ENCODE data around the gene POLN. TPM values are rescaled to one million over a fixed set of nuclear protein-coding genes. Genes with fewer than 3 reads are reported as not detected.

POLN gene
- polyA plus RNA-seq, 3 donors, result 0.08 to 0.33 (median 0.28) TPM

- peaks cover 0 to 4% (median 0%) of the 10 kb centered on the region in 7 donors for H3K9me3 Mint-ChIP-seq
- intact Hi-C loops (cut with micrococcal nuclease), result no loop called here
- DNase-seq, result no peak
Measured at GRCh38 chr4:2062808-2063524, 179.0 kb downstream of the POLN start.

GRCh38 chr4:2062168-2062807 lies 179.6 kb downstream of the POLN start:
- intact Hi-C loops (cut with micrococcal nuclease), result no loop called here
- no peaks in the 10 kb centered on the region for H3K79me2 ChIP-seq (ENCODE audit: insufficient read depth, low read length)
- H3K4me1 ChIP-seq (ENCODE audit: control insufficient read depth in 1 of 2, insufficient read depth in 2 of 2, low read length in 2 of 2), result peaks cover 3 to 13% of the 10 kb centered on the region in 2 donors
- no peak for TF ChIP-seq CTCF (IDR thresholded peaks at IDR 0.05)
- H3K4me2 ChIP-seq (replicated peaks; ENCODE audit: extremely low read depth, low read length, poor library complexity, severe bottlenecking), result no peak overlapping the region
- H3K9ac ChIP-seq (ENCODE audit: insufficient read depth, low read length, poor library complexity, severe bottlenecking), result no peak overlapping the region
- WGBS (ENCODE audit: insufficient coverage), result 94% methylated on average over 10 of the region's 11 CpGs
- H3K4me3 ChIP-seq (replicated peaks in 1 of 3; ENCODE audit: low read depth in 2 of 3, low read length in 3 of 3), result no peak overlapping the region
- no peak overlapping the region for H3K27ac Mint-ChIP-seq
- DNase-seq, result no peak
- H3K9me3 Mint-ChIP-seq, result peaks cover 0 to 8% (median under 1%) of the 10 kb centered on the region in 7 donors
- H3K36me3 ChIP-seq (replicated peaks in 1 of 2; ENCODE audit: control insufficient read depth in 1 of 2, insufficient read depth in 2 of 2, low read length in 2 of 2), result no peaks in the 10 kb centered on the region
- H3K36me3 Mint-ChIP-seq, result no peaks in the 10 kb centered on the region
- H3K4me1 Mint-ChIP-seq, result peaks cover 2% of the 10 kb centered on the region
- H2AFZ ChIP-seq (ENCODE audit: insufficient read depth, low read depth, low read length, poor library complexity, severe bottlenecking), result no peak overlapping the region
- H3K27me3 Mint-ChIP-seq (ENCODE audit: low read depth in 3 of 3), result peaks cover 16 to 43% (median 21%) of the 10 kb centered on the region in 3 donors
- H3K27ac ChIP-seq (ENCODE audit: low read depth in 1 of 2, low read length in 2 of 2), result no peak overlapping the region
- peaks cover 12 to 25% of the 10 kb centered on the region in 2 donors for H3K27me3 ChIP-seq (ENCODE audit: control insufficient read depth in 2 of 2, insufficient read depth in 2 of 2, low read length in 2 of 2)
- H3K4me3 Mint-ChIP-seq, result no peak overlapping the region
- H3K9me3 ChIP-seq (replicated peaks in 1 of 2; ENCODE audit: control insufficient read depth in 1 of 2, insufficient read depth in 1 of 2, low read length in 2 of 2), result peaks cover 0 to 4% of the 10 kb centered on the region in 2 donors
- no peaks in the 10 kb centered on the region for H4K20me1 ChIP-seq (ENCODE audit: insufficient read depth, low read length)

More at GRCh38 chr4:2062808-2063524, 179.0 kb downstream of the POLN start:
- Histone ChIP-seq H3K27me3 (ENCODE audit: control insufficient read depth in 2 of 2, insufficient read depth in 2 of 2, low read length in 2 of 2) (peaks cover 7 to 18% of the 10 kb centered on the region in 2 donors), H2AFZ (ENCODE audit: insufficient read depth, low read depth, low read length, poor library complexity, severe bottlenecking) (no peak overlapping the region), H3K4me1 (ENCODE audit: control insufficient read depth in 1 of 2, insufficient read depth in 2 of 2, low read length in 2 of 2) (peaks cover 3 to 13% of the 10 kb centered on the region in 2 donors), H3K4me2 (replicated peaks; ENCODE audit: extremely low read depth, low read length, poor library complexity, severe bottlenecking) (no peak overlapping the region), H4K20me1 (ENCODE audit: insufficient read depth, low read length) (no peaks in the 10 kb centered on the region), H3K9me3 (replicated peaks in 1 of 2; ENCODE audit: control insufficient read depth in 1 of 2, insufficient read depth in 1 of 2, low read length in 2 of 2) (no peaks in the 10 kb centered on the region), H3K27ac (ENCODE audit: low read depth in 1 of 2, low read length in 2 of 2) (no peak overlapping the region), H3K79me2 (ENCODE audit: insufficient read depth, low read length) (no peaks in the 10 kb centered on the region), H3K4me3 (replicated peaks in 1 of 3; ENCODE audit: low read depth in 2 of 3, low read length in 3 of 3) (no peak overlapping the region), H3K36me3 (replicated peaks in 1 of 2; ENCODE audit: control insufficient read depth in 1 of 2, insufficient read depth in 2 of 2, low read length in 2 of 2) (no peaks in the 10 kb centered on the region), H3K9ac (ENCODE audit: insufficient read depth, low read length, poor library complexity, severe bottlenecking) (no peak overlapping the region)
- TF ChIP-seq CTCF (IDR thresholded peaks at IDR 0.05), result no peak
- H3K27ac Mint-ChIP-seq, result no peak overlapping the region
- H3K36me3 Mint-ChIP-seq, result no peaks in the 10 kb centered on the region
- 98% methylated on average over 9 of the region's 16 CpGs for WGBS (ENCODE audit: insufficient coverage)
- H3K4me1 Mint-ChIP-seq, result no peaks in the 10 kb centered on the region
- no peak overlapping the region for H3K4me3 Mint-ChIP-seq
- peaks cover 10 to 36% (median 16%) of the 10 kb centered on the region in 3 donors for H3K27me3 Mint-ChIP-seq (ENCODE audit: low read depth in 3 of 3)

Measured in CD14-positive monocyte (primary cell).